Fibroblast of gingiva (primary cell): ENCODE measurements around the gene SMURF1.
"Not testable (repeated sequence)": the region's sequence is repeated elsewhere in the genome, so short reads cannot be mapped to it uniquely, and the experiment has no call there.

Source experiments
- DNase-seq: peaks from one replicate; pipeline ENCODE4 v3.0.0-alpha.2; 2011; ENCODE audit warnings: low read depth

SMURF1 gene

GRCh38 chr7:99054781-99055180 lies 89.1 kb downstream of the SMURF1 start:
- no peak for DNase-seq

- DNase-seq: no peak
These were observed 92.9 kb downstream of the SMURF1 start for GRCh38 chr7:99050971-99051370.

- no peak for DNase-seq
These were observed 96.3 kb downstream of the SMURF1 start for GRCh38 chr7:99047526-99048077.

DNA sequence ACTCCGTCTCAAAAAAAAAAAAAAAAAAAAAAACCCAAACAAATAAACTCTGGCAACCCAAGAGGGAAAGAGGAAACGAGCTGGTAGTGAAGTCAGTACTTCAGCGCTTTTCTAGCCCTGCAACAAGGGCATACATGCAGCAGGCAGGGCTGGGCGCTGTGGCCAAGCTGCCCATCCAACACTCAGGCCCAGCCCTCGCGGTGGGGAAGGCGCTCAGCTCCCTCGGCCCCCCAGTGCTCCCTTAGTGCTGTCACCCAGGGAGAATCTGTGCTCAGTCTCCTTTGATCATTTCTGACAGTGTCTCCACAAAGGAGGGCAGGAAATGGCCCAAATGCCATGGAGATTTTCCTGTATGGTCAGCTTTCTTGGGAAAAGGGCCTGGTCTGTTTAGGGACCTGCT lies 97.2 kb downstream of the SMURF1 start:
- DNase-seq: no peak

DNA sequence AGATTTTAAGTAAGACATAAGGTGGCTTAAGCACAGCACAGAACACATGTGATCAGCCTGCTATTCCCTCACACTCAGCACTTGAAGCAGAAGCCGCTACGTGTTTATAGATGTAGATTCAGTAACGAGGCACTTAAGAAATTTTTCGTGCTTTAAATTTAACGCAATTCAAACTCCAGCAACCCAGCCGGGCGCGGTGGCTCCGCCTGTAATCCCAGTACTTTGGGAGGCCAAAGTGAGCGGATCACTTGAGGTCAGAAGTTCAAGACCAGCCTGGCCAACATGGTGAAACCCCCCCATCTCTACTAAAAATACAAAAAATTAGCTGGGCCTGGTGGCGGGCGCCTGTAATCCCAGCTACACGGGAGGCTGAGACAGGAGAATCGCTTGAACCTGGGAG lies 97.6 kb downstream of the SMURF1 start:
- not testable (repeated sequence) for DNase-seq

DNA sequence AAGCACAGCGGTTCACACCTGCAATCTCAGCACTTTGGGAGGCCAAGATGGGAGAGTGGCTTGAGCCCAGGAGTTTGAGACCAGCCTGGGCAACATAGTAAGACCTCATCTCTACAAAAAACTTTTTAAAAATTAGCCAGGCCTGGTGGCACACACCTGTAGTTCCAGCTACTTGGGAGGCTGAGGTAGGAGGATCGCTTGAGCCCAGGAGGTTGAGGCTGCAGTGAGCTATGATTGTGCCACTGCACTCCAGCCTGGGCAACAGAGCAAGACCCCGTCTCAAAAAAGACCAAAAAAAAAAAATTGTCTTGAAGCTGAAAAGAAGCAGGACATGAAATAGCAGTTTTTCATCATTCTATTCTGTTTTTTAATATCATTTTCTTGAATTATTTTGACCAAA lies 99.0 kb downstream of the SMURF1 start:
- not testable (repeated sequence) for DNase-seq

- no peak for DNase-seq
These were observed 101.0 kb downstream of the SMURF1 start for GRCh38 chr7:99042957-99043356.

DNA sequence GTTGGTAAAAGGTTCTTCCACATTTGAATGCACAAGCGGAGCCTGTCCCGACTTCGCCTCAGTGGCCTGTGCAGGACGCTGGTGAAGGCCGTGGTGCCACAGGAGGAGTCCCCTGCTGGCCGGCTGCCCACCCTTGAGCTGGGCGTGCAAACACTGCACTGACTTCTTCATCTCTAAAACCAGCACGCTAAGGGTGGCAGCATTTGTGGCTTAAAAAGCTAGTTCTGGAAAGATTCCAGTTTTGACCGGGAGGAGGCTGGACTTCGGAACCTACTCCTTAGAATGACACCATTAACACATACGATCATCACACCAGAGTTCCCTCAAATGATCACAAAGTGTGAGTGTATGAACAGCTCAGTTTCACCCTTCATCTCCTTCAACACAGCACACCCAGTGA lies 102.4 kb downstream of the SMURF1 start:
- DNase-seq: no peak

DNA sequence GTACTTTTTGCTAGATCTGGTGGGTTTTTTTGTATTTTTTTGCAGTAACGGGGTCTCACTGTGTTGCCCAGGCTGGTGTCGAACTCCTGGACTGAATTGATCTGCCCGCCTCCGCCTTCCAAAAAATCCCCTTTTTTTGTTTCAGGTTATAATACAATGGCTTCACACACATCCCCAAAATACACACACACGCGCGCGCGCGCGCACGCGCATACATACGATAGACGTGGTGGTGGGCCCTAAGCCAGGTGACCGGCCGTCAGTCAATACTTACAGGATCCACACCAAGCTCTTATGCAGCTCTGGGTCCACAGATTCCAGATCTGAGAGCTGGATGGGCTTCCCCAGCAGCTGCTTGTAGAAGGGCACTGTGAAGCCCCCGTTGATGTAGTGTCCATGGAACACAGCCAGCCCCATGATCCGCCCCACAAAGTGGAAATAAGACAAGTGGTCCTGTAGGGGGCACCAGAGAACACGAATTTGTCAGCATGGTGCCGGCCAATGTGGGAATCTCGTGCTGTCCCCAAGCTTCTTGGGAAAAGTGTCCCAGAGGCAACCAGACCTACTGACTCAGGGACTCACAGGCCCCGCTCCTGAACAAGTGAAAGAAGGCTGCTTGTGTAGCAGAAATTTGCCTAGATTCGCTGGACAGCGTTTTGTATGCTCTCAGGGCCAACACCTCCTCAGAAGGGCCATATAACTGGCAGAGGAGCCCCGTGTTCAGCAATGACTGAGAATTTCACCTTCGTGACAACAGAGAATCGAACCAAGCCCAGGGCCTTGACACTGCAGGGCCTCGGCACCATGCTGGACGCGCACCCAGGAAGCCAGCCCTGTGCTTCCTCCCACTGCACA lies 103.6 kb downstream of the SMURF1 start:
- peak; percentile 79 for DNase-seq

DNA sequence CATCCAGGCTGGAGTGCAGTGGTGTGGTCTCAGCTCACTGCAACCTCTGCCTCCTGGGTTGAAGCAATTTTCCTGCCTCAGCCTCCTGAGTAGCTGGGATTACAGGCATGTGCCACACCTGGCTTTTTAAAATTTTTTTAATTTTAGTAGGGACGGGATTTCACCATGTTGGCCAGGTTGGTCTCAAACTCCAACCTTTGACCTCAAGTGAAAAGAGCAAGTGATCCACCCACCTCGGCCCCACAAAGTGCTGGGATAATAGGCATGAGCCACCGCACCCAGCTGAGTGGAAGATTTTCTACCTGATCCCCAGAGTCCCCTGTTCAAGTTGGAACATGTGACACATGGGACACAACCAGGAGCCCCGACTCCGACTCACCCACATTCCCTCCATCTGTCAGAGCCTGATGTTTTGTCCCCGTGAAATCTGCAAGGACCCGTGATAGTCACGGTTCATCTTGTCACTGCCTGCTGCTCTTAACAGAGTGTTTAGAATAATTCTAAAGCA lies 104.5 kb downstream of the SMURF1 start:
- no peak for DNase-seq

DNA sequence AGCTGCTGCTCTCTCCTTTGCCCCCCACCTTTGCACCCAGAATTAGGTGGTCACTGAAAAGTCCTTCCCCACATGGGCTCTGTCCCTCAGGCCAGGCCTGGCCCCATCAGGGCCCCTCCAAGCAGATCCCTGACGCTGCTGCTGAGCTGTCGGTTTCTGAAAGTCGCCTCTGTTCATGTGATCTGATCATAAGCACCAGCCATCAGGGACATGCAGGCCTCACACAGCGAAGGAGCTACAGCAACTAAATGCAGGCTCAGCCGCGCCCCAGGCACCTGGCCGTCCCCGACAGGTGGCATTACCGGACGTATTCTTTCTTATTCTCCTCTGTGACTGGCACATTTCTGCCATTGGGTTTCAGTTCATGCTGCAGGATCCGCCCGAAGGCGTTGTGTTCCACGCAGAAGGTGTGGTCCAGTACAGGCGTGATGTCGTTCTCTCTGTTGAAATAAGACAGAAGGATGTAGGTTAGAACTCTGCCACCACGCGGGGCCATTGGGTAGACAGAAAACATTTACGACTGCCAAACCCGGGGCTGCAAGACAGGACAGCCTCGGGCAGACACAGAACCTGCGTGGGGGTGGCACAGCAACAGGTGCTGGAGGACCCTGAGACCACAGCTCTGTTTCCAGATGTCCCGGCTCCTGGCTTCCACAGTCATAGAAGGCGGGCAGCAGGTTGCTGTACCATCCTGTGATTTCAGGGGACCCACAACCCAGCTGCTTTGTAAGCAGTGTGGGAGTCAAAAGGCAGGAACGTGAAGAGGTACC lies 105.6 kb downstream of the SMURF1 start:
- DNase-seq: no peak

GRCh38 chr7:99037327-99037940 lies 106.5 kb downstream of the SMURF1 start:
- DNase-seq: no peak

DNA sequence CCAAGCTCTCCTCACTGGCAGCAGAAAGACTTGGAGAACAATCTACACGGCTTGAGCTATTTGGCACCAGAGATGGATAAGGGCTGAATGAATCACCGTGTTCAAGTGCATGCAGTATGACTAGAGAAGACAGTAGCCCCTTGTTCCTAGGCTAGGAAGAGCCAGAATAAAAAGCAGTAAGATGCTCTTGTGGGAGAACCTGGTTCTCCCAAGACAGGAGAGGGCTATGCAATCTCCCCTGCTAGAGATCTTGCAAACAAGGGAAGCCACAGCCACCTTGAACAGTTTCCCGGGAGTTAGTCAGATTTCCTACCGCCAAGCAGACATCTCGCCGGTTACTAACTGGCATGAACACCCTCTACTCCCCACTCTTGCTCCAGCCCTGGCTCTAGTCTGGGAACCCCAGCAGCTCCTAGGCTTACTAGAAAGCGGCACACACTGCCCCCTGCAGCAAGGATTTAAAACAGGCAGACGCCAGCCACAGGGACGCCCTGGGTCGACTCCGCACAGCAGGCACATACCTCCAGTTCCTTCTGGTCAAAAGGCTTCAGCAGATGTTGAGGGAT lies 107.3 kb downstream of the SMURF1 start:
- peak; percentile 47 for DNase-seq

- DNase-seq: no peak
These were observed 108.0 kb downstream of the SMURF1 start for GRCh38 chr7:99035723-99036545.

- no peak for DNase-seq
These were observed 108.8 kb downstream of the SMURF1 start for GRCh38 chr7:99034932-99035722.

- no peak for DNase-seq
These were observed 110.1 kb downstream of the SMURF1 start for GRCh38 chr7:99033765-99034164.

- no peak for DNase-seq
These were observed 111.0 kb downstream of the SMURF1 start for GRCh38 chr7:99032928-99033327.

GRCh38 chr7:99031496-99031895 lies 112.4 kb downstream of the SMURF1 start:
- no peak for DNase-seq

- DNase-seq: peak; percentile 21
These were observed 113.0 kb downstream of the SMURF1 start for GRCh38 chr7:99030951-99031350.

DNA sequence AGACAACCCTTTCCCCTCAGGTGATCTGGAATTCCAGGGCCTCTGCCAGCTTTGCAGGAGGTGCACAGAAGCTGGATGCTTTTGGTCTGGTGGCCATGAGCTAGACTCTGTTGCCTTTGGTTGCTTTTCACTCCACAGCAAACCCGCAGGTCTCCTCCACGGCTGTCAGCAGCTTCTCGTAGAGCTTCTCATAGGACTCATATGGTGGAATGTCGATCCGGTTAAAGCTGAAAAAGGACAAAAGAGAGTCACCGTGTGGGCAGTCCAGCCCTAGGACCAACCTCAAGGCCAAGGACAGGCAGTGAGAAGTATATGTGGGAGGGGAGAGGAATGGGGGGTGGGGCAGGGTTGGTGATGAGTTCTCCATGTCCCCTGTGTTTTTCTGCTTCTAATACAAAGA lies 113.5 kb downstream of the SMURF1 start:
- DNase-seq: no peak
